GM19351 (cell line): ENCODE data around the gene NLRC4.
"Not testable (repeated sequence)": the region's sequence is repeated elsewhere in the genome, so short reads cannot be mapped to it uniquely, and the experiment has no call there.

Experiments
- ATAC-seq: cut with Tn5 transposase; IDR thresholded peaks from one replicate; pipeline ENCODE4 v1.9.1; 2021; ENCODE audit warnings: mild to moderate bottlenecking, moderate library complexity; ENCODE audit not compliant: unreplicated experiment

Gene NLRC4

GRCh38 chr2:32264422-32265105 is at the start of gene NLRC4:
TSS of gene NLRC4 (minus strand) at chr2:32264886. CDS start at chr2:32256775, 8,111 bp downstream.
- peak; percentile 97 for ATAC-seq

GRCh38 chr2:32310577-32310976 is 45.9 kb upstream of the NLRC4 start:
- no peak for ATAC-seq

- ATAC-seq = not testable (repeated sequence)
Measured at GRCh38 chr2:32293966-32294562, 29.4 kb upstream of the NLRC4 start.

DNA sequence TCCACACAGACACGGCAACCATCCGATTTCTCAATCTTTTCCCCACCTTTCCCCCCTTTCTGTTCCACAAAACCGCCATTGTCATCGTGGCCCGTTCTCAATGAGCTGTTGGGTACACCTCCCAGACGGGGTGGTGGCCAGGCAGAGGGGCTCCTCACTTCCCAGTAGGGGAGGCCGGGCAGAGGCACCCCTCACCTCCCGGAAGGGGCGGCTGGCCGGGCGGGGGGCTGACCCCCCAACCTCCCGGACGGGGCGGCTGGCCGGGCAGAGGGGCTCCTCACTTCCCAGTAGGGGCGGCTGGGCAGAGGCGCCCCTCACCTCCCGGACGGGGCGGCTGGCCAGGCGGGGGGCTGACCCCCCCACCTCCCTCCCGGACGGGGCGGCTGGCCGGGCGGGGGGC is 28.8 kb upstream of the NLRC4 start:
- not testable (repeated sequence) for ATAC-seq

GRCh38 chr2:32291746-32292145 is 27.1 kb upstream of the NLRC4 start:
- no peak for ATAC-seq

DNA sequence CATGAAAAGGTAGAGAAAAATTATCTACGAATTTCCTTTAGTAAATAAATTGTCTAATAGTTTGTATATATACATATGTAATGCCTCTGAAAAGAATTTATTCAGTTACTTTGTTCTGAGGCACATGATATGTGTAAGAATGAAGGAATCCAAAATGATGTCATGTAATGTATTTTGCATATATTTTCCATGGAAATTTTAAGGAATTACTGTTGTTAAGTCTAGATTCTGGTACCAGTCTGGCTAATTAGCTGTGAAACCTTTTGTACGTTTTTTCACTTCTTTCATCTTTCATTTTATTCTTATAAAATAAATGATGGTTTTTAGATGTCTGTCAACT is 25.3 kb upstream of the NLRC4 start:
- no peak for ATAC-seq

DNA sequence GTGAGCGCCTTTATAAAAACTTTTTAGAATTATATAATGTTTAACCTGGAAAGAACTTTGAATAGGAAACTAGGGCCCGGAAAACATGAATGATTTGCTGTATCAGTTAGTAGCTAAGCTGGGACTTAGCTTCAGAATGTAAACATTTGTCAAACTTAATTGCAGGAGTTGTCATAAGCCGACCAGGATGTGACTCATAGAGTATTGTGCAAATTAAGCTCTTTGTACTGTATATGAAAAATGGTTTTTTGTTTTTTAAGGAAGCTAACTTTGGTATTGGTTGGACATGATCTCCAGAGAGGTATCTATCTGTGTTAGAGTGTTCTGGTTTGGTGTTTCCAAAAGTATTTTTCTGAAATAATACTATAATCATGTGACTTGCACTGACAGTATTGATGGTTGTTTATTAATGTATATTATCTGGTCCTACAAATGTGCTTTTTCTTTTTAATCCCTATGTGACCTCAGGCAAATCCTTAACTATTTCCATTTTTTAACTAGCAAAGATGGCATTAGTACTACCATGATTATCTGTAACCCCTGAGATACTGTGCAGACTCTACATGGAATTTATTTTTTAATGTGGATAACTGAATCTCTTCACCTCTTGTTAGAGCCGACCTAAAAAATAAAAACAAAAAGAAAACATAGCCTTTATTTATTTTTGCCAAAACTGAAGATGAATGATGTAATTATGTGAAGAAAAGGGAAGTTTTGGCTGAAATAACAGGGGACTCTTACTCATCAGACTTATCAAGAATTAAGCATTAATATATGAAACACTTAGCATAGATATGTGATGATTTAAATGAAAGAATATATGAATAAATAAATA is 24.7 kb upstream of the NLRC4 start:
- no peak for ATAC-seq

DNA sequence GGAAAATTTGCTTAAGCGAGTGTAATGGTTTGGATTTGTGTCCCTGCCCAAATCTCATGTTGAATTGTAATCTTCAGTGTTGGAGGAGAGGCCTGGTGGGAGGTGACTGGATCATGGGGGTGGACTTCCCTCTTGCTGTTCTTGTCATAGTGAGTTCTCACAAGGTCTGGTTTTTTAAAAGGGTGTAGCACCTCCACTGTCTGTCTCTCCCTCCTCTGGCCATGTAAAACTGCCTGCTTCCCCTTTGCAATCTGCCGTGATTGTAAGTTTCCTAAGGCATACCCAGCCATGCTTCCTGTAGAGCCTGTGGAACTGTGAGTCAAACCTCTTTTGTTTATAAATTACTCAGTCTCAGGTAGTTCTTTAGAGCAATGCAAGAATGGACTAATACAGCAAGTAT is 19.6 kb upstream of the NLRC4 start:
- peak; percentile 58 for ATAC-seq

DNA sequence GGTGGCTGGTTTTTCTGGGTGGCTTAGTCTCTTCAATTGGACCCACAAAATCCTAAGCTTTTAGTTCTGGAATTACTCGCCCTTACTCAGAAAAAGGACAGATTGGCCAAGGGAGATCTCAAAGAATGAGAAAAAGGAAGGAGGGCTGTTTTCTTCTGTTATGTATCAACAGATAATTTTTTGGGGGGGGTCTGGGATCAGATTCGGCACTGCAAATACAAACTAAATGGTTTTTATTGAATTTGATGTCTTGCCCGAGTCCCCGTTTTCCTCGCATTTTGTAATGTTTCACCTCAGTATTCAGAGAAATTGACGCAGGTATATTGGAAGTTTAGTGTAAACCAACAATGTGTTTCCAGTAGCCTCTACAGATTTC is 13.8 kb upstream of the NLRC4 start:
- no peak for ATAC-seq

DNA sequence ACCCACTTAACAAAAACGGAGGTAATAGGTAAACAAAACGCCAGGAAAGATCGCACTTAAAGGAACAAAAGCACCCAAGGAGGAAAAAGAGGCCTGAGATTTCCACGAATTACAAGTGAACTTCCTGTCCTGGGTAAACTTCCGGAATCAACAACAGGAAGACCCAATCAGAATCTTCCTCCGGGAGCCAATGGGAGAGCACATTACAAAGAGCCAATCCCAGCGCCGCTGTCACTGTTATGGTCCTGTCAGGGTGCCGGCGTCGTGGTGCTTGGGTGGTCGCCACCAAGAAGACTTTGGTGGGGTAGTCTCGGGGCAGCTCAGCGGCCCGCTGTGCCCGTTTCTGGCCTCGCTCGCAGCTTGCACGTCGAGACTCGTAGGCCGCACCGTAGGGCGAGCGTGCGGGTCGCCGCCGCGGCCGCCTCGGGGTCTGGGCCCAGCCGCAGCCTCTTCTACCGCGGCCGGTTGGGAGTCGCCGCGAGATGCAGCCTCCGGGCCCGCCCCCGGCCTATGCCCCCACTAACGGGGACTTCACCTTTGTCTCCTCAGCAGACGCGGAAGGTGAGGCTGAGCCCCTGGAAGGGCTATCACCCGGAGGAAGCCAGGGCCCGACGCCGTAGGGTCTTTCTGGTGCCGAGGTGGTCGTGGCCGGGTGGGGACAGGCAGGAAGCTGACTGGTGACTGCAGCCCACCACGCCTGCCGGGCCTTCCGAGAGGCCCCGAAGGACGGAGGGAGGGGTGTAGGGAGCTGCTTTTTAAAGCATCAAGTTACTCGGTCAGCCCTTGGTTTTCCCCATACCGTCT is 13.2 kb upstream of the NLRC4 start, which contains the start of gene YIPF4:
Gene YIPF4 (plus strand): TSS at position 231 of the 804 bp plus-strand sequence. CDS start 252 bp downstream, at position 483.
- peak; percentile 98 for ATAC-seq

DNA sequence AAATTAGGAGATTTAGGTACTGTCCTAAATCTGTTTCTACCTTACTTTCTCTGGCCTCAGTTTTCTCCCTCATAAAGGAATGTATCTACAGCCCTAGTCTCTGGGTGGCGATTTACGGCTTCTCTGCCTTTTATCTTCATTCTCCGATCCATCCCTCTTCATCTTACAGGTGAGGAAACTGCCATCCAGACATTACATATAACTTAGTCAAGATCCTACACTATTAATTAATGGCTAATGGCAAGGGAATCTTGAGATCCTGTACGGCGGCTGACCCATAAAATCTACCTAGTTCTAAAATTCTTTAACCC is 12.6 kb upstream of the NLRC4 start:
- ATAC-seq = no peak

- not testable (repeated sequence) for ATAC-seq
Measured at GRCh38 chr2:32275790-32276189, 11.1 kb upstream of the NLRC4 start.

- ATAC-seq = no peak
Measured at GRCh38 chr2:32274289-32274688, 9.6 kb upstream of the NLRC4 start.

GRCh38 chr2:32272279-32272678 is 7.6 kb upstream of the NLRC4 start:
- no peak for ATAC-seq

DNA sequence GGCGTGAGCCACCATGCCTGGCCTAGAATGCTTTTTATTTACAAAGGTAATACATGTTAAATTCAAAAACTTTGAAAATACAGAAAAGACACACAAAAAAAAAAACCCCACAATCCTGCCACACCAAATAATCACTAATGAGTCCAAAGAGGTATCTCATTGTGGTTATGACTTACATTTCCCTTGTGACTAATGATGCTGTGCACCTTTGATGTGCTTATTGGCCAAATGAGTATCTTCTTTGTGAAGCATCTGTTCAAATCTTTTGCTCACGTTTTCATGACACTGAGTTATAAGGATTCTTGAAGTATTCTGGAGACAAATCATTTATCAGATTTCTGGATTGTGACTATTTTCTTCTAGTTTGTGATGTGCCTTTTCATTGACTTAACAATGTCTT is 6.4 kb upstream of the NLRC4 start:
- ATAC-seq = no peak

GRCh38 chr2:32262105-32262504 is 2.6 kb downstream of the NLRC4 start:
- ATAC-seq = no peak

GRCh38 chr2:32260376-32260775 is 4.3 kb downstream of the NLRC4 start:
- no peak for ATAC-seq

- ATAC-seq = no peak
Measured at GRCh38 chr2:32258242-32258641, 6.4 kb downstream of the NLRC4 start.

DNA sequence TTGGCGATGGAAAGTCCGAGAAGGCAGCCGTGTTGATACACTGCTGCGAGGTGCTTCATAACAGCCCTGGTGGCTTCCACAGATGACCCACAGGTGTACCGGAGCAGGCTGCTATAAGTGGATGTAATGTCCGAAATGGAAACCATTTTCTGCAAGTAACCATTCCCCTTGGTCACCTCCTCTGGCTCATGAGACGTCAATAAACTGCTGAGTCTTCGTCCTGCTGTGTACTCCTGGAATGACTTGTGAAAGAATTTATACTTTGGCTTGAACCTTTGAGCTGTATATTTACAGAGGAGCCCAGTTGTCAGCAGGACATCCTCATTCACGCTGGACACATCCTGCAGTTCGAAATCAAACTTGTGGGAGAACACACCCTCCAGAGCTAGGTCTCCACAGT is 14.4 kb downstream of the NLRC4 start:
- ATAC-seq = no peak

GRCh38 chr2:32249731-32250236 is 14.9 kb downstream of the NLRC4 start:
- ATAC-seq = no peak

- no peak for ATAC-seq
Measured at GRCh38 chr2:32248299-32248698, 16.4 kb downstream of the NLRC4 start.
